PFSK-1 (cell line): ENCODE data around the gene APBB2.

Experiments
- FOXP2 ChIP-seq: optimal IDR thresholded peaks from 2 replicates; pipeline ENCODE3; 2011; ENCODE audit warnings: borderline replicate concordance, control low read depth, inconsistent platforms; ENCODE audit not compliant: insufficient read depth; ENCODE audit errors: extremely low read length, extremely low read depth
- POLR2AphosphoS5 ChIP-seq: IDR thresholded peaks from 2 replicates; pipeline ENCODE4 v1.6.1; 2012; ENCODE audit warnings: low read depth, mild to moderate bottlenecking, control low read depth, low read length, moderate library complexity
- TF ChIP-seq, protein P1 (sequence below), 2 experiments: IDR thresholded peaks; 2 replicates each; pipeline versions ENCODE4 v1.6.1 to v1.8.0; 2011 to 2012; ENCODE audit warnings: low read depth in 2 of 2, low read length in 2 of 2, control low read depth in 1 of 2, inconsistent platforms in 1 of 2, mild to moderate bottlenecking in 1 of 2, moderate library complexity in 1 of 2; ENCODE audit not compliant: insufficient read depth in 1 of 2

GRCh38 chr4:41119867-41120295 is 94.5 kb downstream of the APBB2 start:
- TF ChIP-seq FOXP2 (no peak), POLR2AphosphoS5 (no peak)
- TF ChIP-seq, protein P1, sequence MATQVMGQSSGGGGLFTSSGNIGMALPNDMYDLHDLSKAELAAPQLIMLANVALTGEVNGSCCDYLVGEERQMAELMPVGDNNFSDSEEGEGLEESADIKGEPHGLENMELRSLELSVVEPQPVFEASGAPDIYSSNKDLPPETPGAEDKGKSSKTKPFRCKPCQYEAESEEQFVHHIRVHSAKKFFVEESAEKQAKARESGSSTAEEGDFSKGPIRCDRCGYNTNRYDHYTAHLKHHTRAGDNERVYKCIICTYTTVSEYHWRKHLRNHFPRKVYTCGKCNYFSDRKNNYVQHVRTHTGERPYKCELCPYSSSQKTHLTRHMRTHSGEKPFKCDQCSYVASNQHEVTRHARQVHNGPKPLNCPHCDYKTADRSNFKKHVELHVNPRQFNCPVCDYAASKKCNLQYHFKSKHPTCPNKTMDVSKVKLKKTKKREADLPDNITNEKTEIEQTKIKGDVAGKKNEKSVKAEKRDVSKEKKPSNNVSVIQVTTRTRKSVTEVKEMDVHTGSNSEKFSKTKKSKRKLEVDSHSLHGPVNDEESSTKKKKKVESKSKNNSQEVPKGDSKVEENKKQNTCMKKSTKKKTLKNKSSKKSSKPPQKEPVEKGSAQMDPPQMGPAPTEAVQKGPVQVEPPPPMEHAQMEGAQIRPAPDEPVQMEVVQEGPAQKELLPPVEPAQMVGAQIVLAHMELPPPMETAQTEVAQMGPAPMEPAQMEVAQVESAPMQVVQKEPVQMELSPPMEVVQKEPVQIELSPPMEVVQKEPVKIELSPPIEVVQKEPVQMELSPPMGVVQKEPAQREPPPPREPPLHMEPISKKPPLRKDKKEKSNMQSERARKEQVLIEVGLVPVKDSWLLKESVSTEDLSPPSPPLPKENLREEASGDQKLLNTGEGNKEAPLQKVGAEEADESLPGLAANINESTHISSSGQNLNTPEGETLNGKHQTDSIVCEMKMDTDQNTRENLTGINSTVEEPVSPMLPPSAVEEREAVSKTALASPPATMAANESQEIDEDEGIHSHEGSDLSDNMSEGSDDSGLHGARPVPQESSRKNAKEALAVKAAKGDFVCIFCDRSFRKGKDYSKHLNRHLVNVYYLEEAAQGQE (IDR thresholded peaks at IDR 0.05; ENCODE audit: insufficient read depth in 1 of 2, low read depth in 2 of 2, low read length in 2 of 2), result no peak
